M059J (cell line): ENCODE data around the gene AP3S2. TPM values are rescaled to one million over a fixed set of nuclear protein-coding genes. Genes with fewer than 3 reads are reported as not detected.
"Not testable (repeated sequence)": the region's sequence is repeated elsewhere in the genome, so short reads cannot be mapped to it uniquely, and the experiment has no call there.

Experiments
- DNase-seq: peaks from one replicate; pipeline ENCODE4 v3.0.0-alpha.2; 2012; ENCODE audit warnings: low read depth
- total RNA-seq: library from RNA; depleted of rRNA; stranded (reverse); fragments of >200 nt; shearing (Covaris generic); gene quantifications from 2 replicates; pipeline ENCODE4 v1.2.3, GENCODE V29; 2014

AP3S2 gene
- total RNA-seq, 1 experiment from 2014 or later, result 58.8 TPM

DNA sequence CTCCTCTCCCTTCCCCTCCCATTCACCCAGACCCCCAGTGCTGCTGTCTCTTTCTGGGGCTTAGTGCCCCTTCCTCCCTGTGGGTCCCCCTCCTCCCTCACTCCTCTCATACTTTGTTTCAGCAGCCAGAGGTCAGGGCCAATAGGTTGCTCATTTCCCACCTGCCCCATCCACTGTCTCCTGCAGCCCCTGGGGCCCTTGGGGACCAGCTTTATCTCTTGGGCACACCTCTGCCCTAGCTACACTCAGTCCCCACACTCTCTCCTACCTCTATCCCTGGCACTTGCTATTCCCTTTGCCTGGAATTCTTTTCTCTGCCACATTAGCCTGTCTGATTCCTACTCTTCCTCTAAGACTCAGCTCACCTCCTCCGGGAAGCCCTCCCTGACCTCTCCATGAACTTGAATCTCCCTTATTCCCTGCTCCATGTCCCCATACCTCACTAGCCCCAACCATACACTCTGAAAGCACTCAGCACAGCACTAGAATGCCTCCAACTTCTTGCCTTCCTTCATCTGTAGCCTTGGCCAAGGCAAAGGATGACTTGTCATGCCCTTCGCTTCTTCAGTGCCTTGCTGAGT lies 93.8 kb downstream of the AP3S2 start:
- no peak for DNase-seq

DNA sequence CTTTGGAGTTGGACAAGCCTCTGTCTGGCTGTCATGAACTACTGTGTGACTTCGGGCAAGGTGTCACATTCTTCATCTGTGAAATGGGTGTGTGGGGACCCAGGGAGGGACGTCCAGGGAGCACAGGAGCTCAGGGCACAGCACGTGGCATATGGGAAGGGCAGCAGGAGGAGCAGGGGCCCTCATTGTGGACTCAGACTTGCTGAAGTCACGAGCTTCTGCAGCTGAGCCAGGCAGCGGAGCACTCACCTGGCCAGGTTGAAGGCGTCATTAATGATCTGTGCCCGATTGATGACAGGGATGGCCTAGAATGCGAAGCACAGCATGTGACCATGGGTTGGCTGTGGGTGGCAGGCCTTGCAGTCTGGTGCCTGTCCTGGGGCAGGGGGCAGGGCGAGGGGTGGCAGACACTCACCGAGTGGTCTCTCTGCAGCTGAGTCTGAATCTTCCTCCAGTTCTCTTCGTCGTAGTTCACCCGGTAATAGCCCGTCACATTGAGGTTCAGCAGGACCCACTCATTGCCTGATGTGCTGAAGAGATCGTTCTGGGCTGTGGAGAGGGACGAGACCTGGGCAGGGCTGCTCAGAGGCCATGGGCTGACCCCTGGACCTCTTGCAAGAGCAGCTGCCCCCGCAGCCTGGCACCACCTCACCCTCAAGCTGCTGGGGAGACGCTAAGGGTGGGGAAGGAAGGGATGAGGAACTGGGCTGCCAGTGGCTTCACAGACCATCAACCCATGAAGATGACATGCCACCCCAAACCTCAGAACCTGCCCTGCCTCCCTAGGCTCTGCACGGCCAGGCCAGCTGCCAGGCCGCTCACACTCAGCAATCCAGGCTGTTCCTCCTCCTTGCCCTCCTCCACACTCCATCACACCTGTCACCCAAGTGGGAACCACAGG lies 94.5 kb downstream of the AP3S2 start:
- no peak for DNase-seq

GRCh38 chr15:89797678-89798201 lies 96.1 kb downstream of the AP3S2 start:
- no peak for DNase-seq

DNA sequence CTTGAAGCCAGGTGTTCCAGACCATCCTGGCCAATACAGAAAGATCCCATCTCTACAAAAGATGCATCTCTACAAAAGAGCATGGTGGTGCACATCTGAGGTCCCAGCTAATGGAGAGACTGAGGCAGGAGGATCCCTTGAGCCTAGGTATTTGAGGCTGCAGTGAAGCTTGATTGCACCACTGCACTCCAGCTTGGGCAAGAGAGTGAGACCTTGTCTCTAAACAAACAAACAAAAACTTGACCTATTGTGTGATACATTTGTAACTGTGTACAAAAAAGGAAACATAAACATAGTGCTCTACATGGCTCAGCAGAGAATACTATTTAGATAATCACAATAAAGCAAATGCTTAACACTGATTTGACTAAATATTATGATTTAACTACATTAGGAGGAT lies 97.8 kb downstream of the AP3S2 start:
- no peak for DNase-seq

GRCh38 chr15:89794627-89795241 lies 99.1 kb downstream of the AP3S2 start:
- DNase-seq, result peak; percentile 64

- DNase-seq, result no peak
Observed at GRCh38 chr15:89792106-89792805, 101.5 kb downstream of the AP3S2 start.

DNA sequence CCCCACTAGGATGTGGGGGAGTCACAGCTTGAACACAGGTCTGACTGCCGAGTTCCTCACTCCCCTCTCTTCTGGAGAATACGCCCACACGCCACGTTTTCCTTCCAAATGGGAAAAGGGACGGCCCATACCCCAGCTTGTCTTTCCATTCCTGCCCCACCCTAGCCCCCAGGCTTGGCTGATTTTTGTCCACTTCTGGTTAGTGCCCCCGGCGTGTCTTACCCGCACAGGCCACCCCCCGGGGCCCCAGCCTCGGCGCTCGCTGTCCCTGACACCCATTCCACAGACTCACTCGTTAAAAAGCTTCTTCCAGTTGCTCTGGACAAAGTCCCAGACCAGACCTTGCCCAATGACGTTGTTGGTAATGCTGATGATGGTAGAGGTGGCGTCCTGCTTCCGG lies 103.1 kb downstream of the AP3S2 start:
- DNase-seq, result no peak

- DNase-seq, result no peak
Observed at GRCh38 chr15:89790206-89790605, 103.6 kb downstream of the AP3S2 start.

- not testable (repeated sequence) for DNase-seq
Observed at GRCh38 chr15:89788585-89788984, 105.2 kb downstream of the AP3S2 start.

DNA sequence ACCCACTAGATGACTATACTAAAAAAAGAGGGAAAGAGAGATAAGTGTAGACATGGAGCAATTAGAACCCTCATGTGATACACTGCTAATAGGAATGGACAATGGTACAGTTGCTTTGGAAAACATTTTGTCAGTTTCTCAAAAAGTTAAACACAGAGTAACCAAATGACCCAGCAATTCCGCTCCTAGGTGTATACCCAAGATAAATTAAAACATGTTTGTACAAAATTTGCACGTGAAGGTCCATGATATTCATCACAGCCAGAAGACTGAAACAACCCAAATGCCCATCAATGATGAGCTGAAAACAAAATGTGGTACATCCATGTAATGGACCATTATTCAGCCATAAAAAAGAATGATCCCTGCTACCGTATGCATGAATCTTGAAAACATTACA lies 105.8 kb downstream of the AP3S2 start:
- DNase-seq, result no peak

- DNase-seq, result no peak
Observed at GRCh38 chr15:89785774-89786140, 108.0 kb downstream of the AP3S2 start.

DNA sequence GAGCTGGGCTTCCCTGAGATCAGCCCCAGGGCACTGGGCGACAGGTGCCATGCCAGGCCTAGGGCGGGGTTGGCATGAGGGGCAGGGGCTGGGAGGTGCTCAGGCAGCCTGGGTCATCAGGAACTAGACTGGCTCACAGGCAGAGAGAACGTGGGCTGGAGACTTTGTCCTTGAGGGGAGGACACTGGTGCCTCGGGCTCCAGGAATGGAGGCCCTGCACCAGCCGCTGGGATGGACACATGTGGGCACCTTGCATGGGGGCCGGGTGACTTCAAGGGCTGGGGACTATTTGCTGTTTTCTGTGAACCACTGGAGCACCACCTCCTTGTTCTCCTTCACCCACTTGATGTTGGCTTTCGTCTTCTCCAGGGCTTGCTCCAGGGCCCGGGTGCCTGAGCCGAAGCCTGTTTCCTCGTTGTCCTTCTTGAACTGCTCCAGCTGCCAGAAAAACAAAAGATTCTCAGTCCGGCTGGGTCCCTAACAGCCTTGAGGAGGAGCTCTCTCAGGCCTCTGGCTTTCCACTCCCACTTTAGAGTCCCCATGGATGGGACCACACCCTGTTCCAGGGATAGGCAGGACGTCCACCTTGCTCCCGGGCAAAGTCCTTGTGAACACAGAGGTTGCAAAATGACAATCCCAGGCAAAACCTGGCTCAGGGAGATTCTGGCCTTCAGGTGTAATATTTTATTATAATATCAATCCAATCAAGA lies 108.6 kb downstream of the AP3S2 start:
- DNase-seq, result no peak

DNA sequence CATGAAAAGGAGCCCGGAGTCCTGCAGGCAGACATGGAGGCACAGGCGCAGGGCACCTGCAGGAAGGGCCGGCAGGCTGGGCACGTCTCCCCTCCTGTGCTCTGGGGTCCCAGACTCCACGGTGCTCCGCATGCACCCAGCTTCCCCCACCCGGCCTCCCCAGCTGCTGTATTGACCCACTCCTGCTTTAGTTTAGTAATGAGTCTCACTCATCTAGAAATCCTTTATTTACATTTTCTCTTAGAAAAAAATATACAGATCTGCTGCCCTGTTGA lies 109.2 kb downstream of the AP3S2 start:
- DNase-seq, result no peak

GRCh38 chr15:89783861-89784685 lies 109.7 kb downstream of the AP3S2 start:
- no peak for DNase-seq

- DNase-seq, result no peak
Observed at GRCh38 chr15:89783111-89783860, 110.5 kb downstream of the AP3S2 start.

DNA sequence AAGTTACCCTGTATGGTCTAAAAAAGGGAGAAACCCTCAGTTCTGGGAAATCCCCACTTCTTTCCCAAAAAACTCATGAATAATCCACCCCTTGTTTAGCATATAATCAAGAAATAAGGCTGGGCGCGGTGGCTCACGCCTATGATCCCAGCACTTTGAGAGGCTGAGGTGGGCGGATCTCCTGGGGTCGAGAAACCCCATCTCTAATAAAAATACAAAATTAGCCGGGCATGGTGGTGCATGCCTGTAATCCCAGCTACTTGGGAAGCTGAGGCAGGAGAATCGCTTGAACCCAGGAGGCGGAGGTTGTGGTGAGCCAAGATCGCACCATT lies 111.2 kb downstream of the AP3S2 start:
- DNase-seq, result not testable (repeated sequence)

- DNase-seq, result peak; percentile 92
Observed at GRCh38 chr15:89781891-89782618, 111.7 kb downstream of the AP3S2 start.

- DNase-seq, result peak; percentile 69
Observed at GRCh38 chr15:89781055-89781454, 112.7 kb downstream of the AP3S2 start.

DNA sequence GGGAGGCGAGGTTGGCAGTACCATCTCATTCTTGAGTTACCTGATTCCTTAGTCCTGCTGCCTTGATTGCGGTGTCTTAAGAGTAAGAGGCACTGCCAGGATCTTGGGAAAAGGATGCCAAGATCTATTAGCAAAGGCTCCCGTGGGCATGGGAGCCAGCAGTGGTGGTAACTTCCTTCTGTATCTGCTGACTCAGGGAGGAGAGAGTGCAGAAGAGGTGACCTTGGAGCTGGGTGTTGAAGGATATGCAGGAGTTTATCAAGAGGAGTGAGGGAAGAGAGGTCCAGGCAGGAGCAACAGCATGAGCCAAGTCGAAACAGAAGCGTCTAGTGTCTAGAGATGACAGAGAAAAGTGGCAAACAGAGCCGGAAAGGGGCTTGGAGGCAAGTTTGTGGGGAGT lies 113.2 kb downstream of the AP3S2 start:
- DNase-seq, result no peak
